Measurements from ENCODE around the gene AREL1. TPM values are rescaled to one million over a fixed set of nuclear protein-coding genes. Genes with fewer than 3 reads are reported as not detected.

AREL1 gene
- total RNA-seq, 2 donors from 2014 or later: 14.8 to 51.2 TPM

- no peak for DNase-seq (ENCODE audit: low spot score)
- no peaks in the 10 kb centered on the region for H3K9me3 ChIP-seq
- no peak overlapping the region for H3K4me3 ChIP-seq
- H3K27ac ChIP-seq: no peak overlapping the region
- no peaks in the 10 kb centered on the region for H3K27me3 ChIP-seq (replicated peaks; ENCODE audit: insufficient read depth)
- H3K36me3 ChIP-seq: no peaks in the 10 kb centered on the region
- H3K4me1 ChIP-seq (replicated peaks): no peaks in the 10 kb centered on the region
- 62% methylated on average over 7 of the region's 7 CpGs for WGBS
- no peak for TF ChIP-seq CTCF (IDR thresholded peaks at IDR 0.05)
- TF ChIP-seq POLR2AphosphoS5 (IDR thresholded peaks at IDR 0.05): no peak
- no peak for TF ChIP-seq POLR2A (IDR thresholded peaks at IDR 0.05)
- intact Hi-C loops (cut with DNase I): no loop called here
Measured at GRCh38 chr14:74649167-74649566, 63.7 kb downstream of the AREL1 start.

- Histone ChIP-seq H3K36me3 (no peaks in the 10 kb centered on the region), H3K27me3 (replicated peaks; ENCODE audit: insufficient read depth) (no peaks in the 10 kb centered on the region), H3K4me3 (no peak overlapping the region), H3K4me1 (replicated peaks) (no peaks in the 10 kb centered on the region), H3K9me3 (no peaks in the 10 kb centered on the region), H3K27ac (no peak overlapping the region)
- intact Hi-C loops (cut with DNase I): no loop called here
- 30% methylated on average over 7 of the region's 7 CpGs for WGBS
- TF ChIP-seq POLR2A (IDR thresholded peaks at IDR 0.05) (no peak), CTCF (IDR thresholded peaks at IDR 0.05) (no peak), POLR2AphosphoS5 (IDR thresholded peaks at IDR 0.05) (no peak)
- DNase-seq (ENCODE audit: low spot score): no peak
Measured at GRCh38 chr14:74648601-74649000, 64.3 kb downstream of the AREL1 start.

- no peaks in the 10 kb centered on the region for H3K4me1 ChIP-seq (replicated peaks)
- no peaks in the 10 kb centered on the region for H3K9me3 ChIP-seq
- intact Hi-C loops (cut with DNase I): no loop called here
- no peak overlapping the region for H3K27ac ChIP-seq
- TF ChIP-seq POLR2A (IDR thresholded peaks at IDR 0.05): no peak
- H3K36me3 ChIP-seq: no peaks in the 10 kb centered on the region
- DNase-seq (ENCODE audit: low spot score): peak; percentile 19
- H3K27me3 ChIP-seq (replicated peaks; ENCODE audit: insufficient read depth): no peaks in the 10 kb centered on the region
- H3K4me3 ChIP-seq: no peak overlapping the region
- 11% methylated on average over 7 of the region's 7 CpGs for WGBS
Measured at GRCh38 chr14:74647678-74648461, 65.0 kb downstream of the AREL1 start.

- Histone ChIP-seq H3K27me3 (replicated peaks; ENCODE audit: insufficient read depth) (no peaks in the 10 kb centered on the region), H3K36me3 (no peaks in the 10 kb centered on the region), H3K27ac (no peak overlapping the region), H3K9me3 (no peaks in the 10 kb centered on the region), H3K4me3 (no peak overlapping the region), H3K4me1 (replicated peaks) (no peaks in the 10 kb centered on the region)
- TF ChIP-seq POLR2AphosphoS5 (IDR thresholded peaks at IDR 0.05) (no peak), CTCF (IDR thresholded peaks at IDR 0.05) (no peak), POLR2A (IDR thresholded peaks at IDR 0.05) (no peak)
- WGBS: 89% methylated on average over 11 of the region's 11 CpGs
- DNase-seq (ENCODE audit: low spot score): no peak
- intact Hi-C loops (cut with DNase I): no loop called here
Measured at GRCh38 chr14:74647061-74647677, 65.7 kb downstream of the AREL1 start.

- H3K27ac ChIP-seq: no peak overlapping the region
- no peaks in the 10 kb centered on the region for H3K36me3 ChIP-seq
Measured at GRCh38 chr14:74645756-74646470, 67.0 kb downstream of the AREL1 start.

More at GRCh38 chr14:74645756-74646470, 67.0 kb downstream of the AREL1 start:
- Histone ChIP-seq H3K9me3 (no peaks in the 10 kb centered on the region), H3K4me1 (replicated peaks) (no peaks in the 10 kb centered on the region), H3K4me3 (no peak overlapping the region), H3K27me3 (replicated peaks; ENCODE audit: insufficient read depth) (no peaks in the 10 kb centered on the region)
- intact Hi-C loops (cut with DNase I): no loop called here
- no peak for DNase-seq (ENCODE audit: low spot score)
- TF ChIP-seq POLR2AphosphoS5 (IDR thresholded peaks at IDR 0.05): no peak
- no peak for TF ChIP-seq CTCF (IDR thresholded peaks at IDR 0.05)
- no peak for TF ChIP-seq POLR2A (IDR thresholded peaks at IDR 0.05)
- WGBS: 74% methylated on average over 13 of the region's 13 CpGs

Data from prostate gland (tissue), 2 donors.